ENCODE measurements around the gene SNORC. TPM values are rescaled to one million over a fixed set of nuclear protein-coding genes. Genes with fewer than 3 reads are reported as not detected.

Gene SNORC
- total RNA-seq: 1 to 10 TPM in 4 of 5 donors, under 1 TPM in 1; 0.96 to 4.1 (median 3.2) TPM
- 1.1 TPM for total RNA-seq (2013)
- 0.22 to 2.4 (median 0.63) reads per million in 29 experiments for total RNA-seq

- POLR2A ChIA-PET: no interaction called here
- no peaks in the 10 kb centered on the region for H3K4me1 ChIP-seq (ENCODE audit: control insufficient read depth in 1 of 2, extremely low read depth in 1 of 2, insufficient read depth in 2 of 2, low read length in 2 of 2)
- CTCF ChIA-PET: no interaction called here
- no peak within 1 kb of the TSS for H3K4me3 ChIP-seq (ENCODE audit: control insufficient read depth in 1 of 2, extremely low read depth in 1 of 2, low read length in 1 of 2)
- no peak within 1 kb of the TSS for H3K27ac ChIP-seq (ENCODE audit: low read length)
- H3K27ac Mint-ChIP-seq: peak within 1 kb of the TSS in 1 of 2 donors; percentile 17
- no peaks in the 10 kb centered on the region for H3K9me3 Mint-ChIP-seq
- peaks cover 9% of the 10 kb centered on the region for H3K36me3 Mint-ChIP-seq
- no peak within 1 kb of the TSS for H3K4me3 Mint-ChIP-seq
- no peaks in the 10 kb centered on the region for H3K9me3 ChIP-seq
- no peaks in the 10 kb centered on the region for H3K36me3 ChIP-seq (ENCODE audit: control insufficient read depth in 2 of 2, extremely low read depth in 1 of 2, insufficient read depth in 1 of 2, low read length in 1 of 2)
- peaks cover 0 to 30% of the 10 kb centered on the region in 2 experiments for H3K27me3 ChIP-seq (replicated peaks in 1 of 2; ENCODE audit: control insufficient read depth in 2 of 2, extremely low read depth in 1 of 2, insufficient read depth in 2 of 2, low read length in 1 of 2)
- WGBS (ENCODE audit: insufficient coverage): 87% methylated on average over 11 of the region's 21 CpGs
- H3K4me1 Mint-ChIP-seq: peaks cover 0 to 5% (median 0%) of the 10 kb centered on the region in 3 donors
- DNase-seq (no peak), ATAC-seq (replicated peaks in 1 of 4) (no peak)
- peaks cover 4 to 17% of the 10 kb centered on the region in 2 donors for H3K27me3 Mint-ChIP-seq
Measured at GRCh38 chr2:232870018-232870765, at the start of gene SNORC. SNORC (plus strand) TSS chr2:232870264; CDS start chr2:232870342, 78 bp downstream.

- Histone ChIP-seq H3K27me3 (replicated peaks in 1 of 2; ENCODE audit: control insufficient read depth in 2 of 2, extremely low read depth in 1 of 2, insufficient read depth in 2 of 2, low read length in 1 of 2) (no peaks in the 10 kb centered on the region), H3K9me3 (no peaks in the 10 kb centered on the region), H3K4me3 (ENCODE audit: control insufficient read depth in 1 of 2, extremely low read depth in 1 of 2, low read length in 1 of 2) (no peak overlapping the region), H3K36me3 (ENCODE audit: control insufficient read depth in 2 of 2, extremely low read depth in 1 of 2, insufficient read depth in 1 of 2, low read length in 1 of 2) (peaks cover 2 to 69% of the 10 kb centered on the region in 2 donors), H3K27ac (ENCODE audit: low read length) (no peak overlapping the region), H3K4me1 (ENCODE audit: control insufficient read depth in 1 of 2, extremely low read depth in 1 of 2, insufficient read depth in 2 of 2, low read length in 2 of 2) (no peaks in the 10 kb centered on the region)
- Mint-ChIP-seq H3K27ac (no peak overlapping the region), H3K36me3 (peaks cover 63% of the 10 kb centered on the region), H3K27me3 (no peaks in the 10 kb centered on the region), H3K4me3 (no peak overlapping the region), H3K9me3 (peaks cover 0 to 3% (median 0%) of the 10 kb centered on the region in 3 donors), H3K4me1 (peaks cover 9 to 17% (median 10%) of the 10 kb centered on the region in 3 donors)
- POLR2A ChIA-PET: no interaction called here
- CTCF ChIA-PET: no interaction called here
- WGBS (ENCODE audit: insufficient coverage): 100% methylated on average over 1 of the region's 3 CpGs
- ATAC-seq (replicated peaks in 1 of 4): no peak
- no peak for DNase-seq
Measured at GRCh38 chr2:232829988-232830387, 40.1 kb upstream of the SNORC start.

DNA sequence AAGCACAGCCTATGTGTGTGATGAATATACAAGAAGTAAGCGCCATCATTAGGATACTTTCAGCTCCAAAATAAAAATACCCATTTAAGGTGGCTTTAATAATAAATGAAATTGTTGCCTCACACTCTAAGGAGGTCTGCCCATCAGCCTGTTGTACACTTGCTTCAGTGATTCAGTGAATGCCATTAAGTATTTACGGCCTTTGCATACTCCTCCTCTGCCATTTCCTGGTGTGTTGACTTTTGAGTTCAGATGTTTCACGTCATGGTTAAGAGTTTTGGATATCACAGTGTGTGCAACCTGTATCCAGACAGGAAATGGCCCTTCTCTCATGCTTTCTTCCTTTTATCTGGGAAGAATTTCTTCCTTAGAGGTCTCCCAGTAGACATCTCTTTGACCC lies 38.6 kb upstream of the SNORC start:
- Histone ChIP-seq H3K4me3 (ENCODE audit: control insufficient read depth in 1 of 2, extremely low read depth in 1 of 2, low read length in 1 of 2) (no peak overlapping the region), H3K9me3 (no peaks in the 10 kb centered on the region), H3K27ac (ENCODE audit: low read length) (no peak overlapping the region), H3K36me3 (ENCODE audit: control insufficient read depth in 2 of 2, extremely low read depth in 1 of 2, insufficient read depth in 1 of 2, low read length in 1 of 2) (peaks cover 7 to 72% of the 10 kb centered on the region in 2 donors), H3K27me3 (replicated peaks in 1 of 2; ENCODE audit: control insufficient read depth in 2 of 2, extremely low read depth in 1 of 2, insufficient read depth in 2 of 2, low read length in 1 of 2) (no peaks in the 10 kb centered on the region), H3K4me1 (ENCODE audit: control insufficient read depth in 1 of 2, extremely low read depth in 1 of 2, insufficient read depth in 2 of 2, low read length in 2 of 2) (no peaks in the 10 kb centered on the region)
- no peaks in the 10 kb centered on the region for H3K27me3 Mint-ChIP-seq
- H3K36me3 Mint-ChIP-seq: peaks cover 58% of the 10 kb centered on the region
- no peak overlapping the region for H3K4me3 Mint-ChIP-seq
- no CpG with 5 or more reads among the region's 3 CpGs for WGBS (ENCODE audit: insufficient coverage)
- DNase-seq (no peak), ATAC-seq (replicated peaks in 1 of 4) (no peak)
- H3K27ac Mint-ChIP-seq: peak overlapping the region in 1 of 2 donors; percentile 46
- CTCF ChIA-PET: no interaction called here
- H3K9me3 Mint-ChIP-seq: no peaks in the 10 kb centered on the region
- POLR2A ChIA-PET: no interaction called here
- H3K4me1 Mint-ChIP-seq: peaks cover 7 to 14% (median 8%) of the 10 kb centered on the region in 3 donors

DNA sequence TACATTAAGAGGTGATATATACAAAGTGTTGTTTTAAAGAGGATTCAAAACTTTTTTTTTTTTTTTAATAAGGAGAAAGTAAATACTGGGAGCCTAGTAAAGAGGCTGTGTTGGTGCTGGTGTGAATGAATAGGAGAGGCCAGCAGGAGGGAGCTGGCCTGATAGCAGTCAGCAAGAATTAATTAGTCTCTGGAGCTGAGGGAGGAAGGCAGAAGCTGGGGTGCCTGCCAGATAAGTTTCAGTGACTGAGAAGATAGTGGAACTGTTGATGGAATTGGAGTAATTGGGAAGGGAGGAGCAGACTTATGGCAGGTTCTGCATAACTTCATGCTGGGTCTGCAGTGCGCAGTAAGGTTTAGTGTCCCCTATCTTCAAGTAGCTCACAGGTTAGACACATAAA lies 36.2 kb upstream of the SNORC start:
- Mint-ChIP-seq H3K4me3 (no peak overlapping the region), H3K27ac (peak overlapping the region in 1 of 2 donors; percentile 64), H3K36me3 (peaks cover 59% of the 10 kb centered on the region), H3K4me1 (peaks cover 19 to 27% (median 24%) of the 10 kb centered on the region in 3 donors), H3K9me3 (no peaks in the 10 kb centered on the region), H3K27me3 (no peaks in the 10 kb centered on the region)
- ChIA-PET CTCF (interaction anchor here in 1 of 2 donors (0.7 kb wide), 1 partner anchor 134 kb away, joined by 3 read pairs; no protein-coding TSS in a partner anchor), POLR2A (interaction anchor here (0.7 kb wide), 2 partner anchors 17 to 432 kb away, joined by 5 to 7 read pairs; no protein-coding TSS in a partner anchor)
- Histone ChIP-seq H3K27me3 (replicated peaks in 1 of 2; ENCODE audit: control insufficient read depth in 2 of 2, extremely low read depth in 1 of 2, insufficient read depth in 2 of 2, low read length in 1 of 2) (no peaks in the 10 kb centered on the region), H3K4me3 (ENCODE audit: control insufficient read depth in 1 of 2, extremely low read depth in 1 of 2, low read length in 1 of 2) (no peak overlapping the region), H3K36me3 (ENCODE audit: control insufficient read depth in 2 of 2, extremely low read depth in 1 of 2, insufficient read depth in 1 of 2, low read length in 1 of 2) (peaks cover 7 to 76% of the 10 kb centered on the region in 2 donors), H3K27ac (ENCODE audit: low read length) (no peak overlapping the region), H3K4me1 (ENCODE audit: control insufficient read depth in 1 of 2, extremely low read depth in 1 of 2, insufficient read depth in 2 of 2, low read length in 2 of 2) (peaks cover 11 to 20% of the 10 kb centered on the region in 2 experiments), H3K9me3 (no peaks in the 10 kb centered on the region)
- no peak for DNase-seq
- 100% methylated on average over 1 of the region's 1 CpG for WGBS (ENCODE audit: insufficient coverage)
- ATAC-seq (replicated peaks in 1 of 4): no peak

GRCh38 chr2:232835687-232836208 lies 34.3 kb upstream of the SNORC start:
- CTCF ChIA-PET: interaction anchor here in 1 of 2 donors (0.6 to 0.7 kb wide), 2 partner anchors 20 to 218 kb away, joined by 4 read pairs; no protein-coding TSS in a partner anchor
- no peak for DNase-seq
- peaks cover 5 to 78% of the 10 kb centered on the region in 2 donors for H3K36me3 ChIP-seq (ENCODE audit: control insufficient read depth in 2 of 2, extremely low read depth in 1 of 2, insufficient read depth in 1 of 2, low read length in 1 of 2)
- no peak overlapping the region for H3K4me3 Mint-ChIP-seq
- H3K4me1 Mint-ChIP-seq: peaks cover 23 to 40% (median 36%) of the 10 kb centered on the region in 3 donors
- H3K27me3 Mint-ChIP-seq: no peaks in the 10 kb centered on the region
- POLR2A ChIA-PET: no interaction called here
- no peaks in the 10 kb centered on the region for H3K9me3 Mint-ChIP-seq
- no peak overlapping the region for H3K27ac Mint-ChIP-seq
- peaks cover 14 to 20% of the 10 kb centered on the region in 2 experiments for H3K4me1 ChIP-seq (ENCODE audit: control insufficient read depth in 1 of 2, extremely low read depth in 1 of 2, insufficient read depth in 2 of 2, low read length in 2 of 2)
- H3K4me3 ChIP-seq (ENCODE audit: control insufficient read depth in 1 of 2, extremely low read depth in 1 of 2, low read length in 1 of 2): no peak overlapping the region
- peaks cover 59% of the 10 kb centered on the region for H3K36me3 Mint-ChIP-seq
- no peaks in the 10 kb centered on the region for H3K27me3 ChIP-seq (replicated peaks in 1 of 2; ENCODE audit: control insufficient read depth in 2 of 2, extremely low read depth in 1 of 2, insufficient read depth in 2 of 2, low read length in 1 of 2)
- ATAC-seq (replicated peaks in 1 of 4): no peak
- no peak overlapping the region for H3K27ac ChIP-seq (ENCODE audit: low read length)
- no peaks in the 10 kb centered on the region for H3K9me3 ChIP-seq
- WGBS (ENCODE audit: insufficient coverage): 97% methylated on average over 6 of the region's 14 CpGs

- Histone ChIP-seq H3K27me3 (replicated peaks in 1 of 2; ENCODE audit: control insufficient read depth in 2 of 2, extremely low read depth in 1 of 2, insufficient read depth in 2 of 2, low read length in 1 of 2) (no peaks in the 10 kb centered on the region), H3K4me3 (ENCODE audit: control insufficient read depth in 1 of 2, extremely low read depth in 1 of 2, low read length in 1 of 2) (no peak overlapping the region), H3K36me3 (ENCODE audit: control insufficient read depth in 2 of 2, extremely low read depth in 1 of 2, insufficient read depth in 1 of 2, low read length in 1 of 2) (peaks cover 5 to 76% of the 10 kb centered on the region in 2 donors), H3K27ac (ENCODE audit: low read length) (peak overlapping the region; percentile 28), H3K9me3 (no peaks in the 10 kb centered on the region), H3K4me1 (ENCODE audit: control insufficient read depth in 1 of 2, extremely low read depth in 1 of 2, insufficient read depth in 2 of 2, low read length in 2 of 2) (peaks cover 14 to 20% of the 10 kb centered on the region in 2 experiments)
- H3K27me3 Mint-ChIP-seq: no peaks in the 10 kb centered on the region
- peaks cover 23 to 40% (median 36%) of the 10 kb centered on the region in 3 donors for H3K4me1 Mint-ChIP-seq
- WGBS (ENCODE audit: insufficient coverage): 100% methylated on average over 2 of the region's 4 CpGs
- H3K36me3 Mint-ChIP-seq: peaks cover 56% of the 10 kb centered on the region
- peak overlapping the region; percentile 60 to 82 for H3K27ac Mint-ChIP-seq
- ChIA-PET CTCF (interaction anchor here in 1 of 2 donors (0.9 kb wide), 1 partner anchor 16 kb away, joined by 3 read pairs; no protein-coding TSS in a partner anchor), POLR2A (interaction anchor here in 1 of 2 donors (0.7 kb wide), 1 partner anchor 730 kb away, joined by 3 read pairs; no protein-coding TSS in a partner anchor)
- H3K9me3 Mint-ChIP-seq: no peaks in the 10 kb centered on the region
- ATAC-seq (replicated peaks in 1 of 4) (no peak), DNase-seq (no peak)
- H3K4me3 Mint-ChIP-seq: no peak overlapping the region
Measured at GRCh38 chr2:232836934-232837333, 33.1 kb upstream of the SNORC start.

Data from T-cell (primary cell).